HEK293T (cell line): ENCODE measurements around the gene FCSK.

ENCODE experiments used
- ARNT ChIP-seq: fragments of 450-650 bp; IDR thresholded peaks from 2 replicates; pipeline ENCODE4 v1.6.1; 2017; ENCODE audit warnings: mild to moderate bottlenecking
- CTBP1 ChIP-seq: fragments of 450-650 bp; IDR thresholded peaks from 2 replicates; pipeline ENCODE4 v1.6.1; 2016; ENCODE audit warnings: borderline replicate concordance
- ELF4 ChIP-seq: fragments of 450-650 bp; IDR thresholded peaks from 2 replicates; pipeline ENCODE4 v1.6.1; 2017; ENCODE audit warnings: antibody characterized with exemption
- L3MBTL2 ChIP-seq: fragments of 450-650 bp; conservative IDR thresholded peaks from 2 replicates; pipeline ENCODE4 v1.6.1; 2016; ENCODE audit warnings: mild to moderate bottlenecking
- LEF1 ChIP-seq: fragments of 450-650 bp; IDR thresholded peaks from 2 replicates; pipeline ENCODE4 v1.6.1; 2017; ENCODE audit warnings: mild to moderate bottlenecking, borderline replicate concordance
- NFRKB ChIP-seq: fragments of 450-650 bp; IDR thresholded peaks from 2 replicates; pipeline ENCODE4 v1.6.1; 2016; ENCODE audit warnings: mild to moderate bottlenecking, moderate library complexity
- SUZ12 ChIP-seq: fragments of 450-650 bp; IDR thresholded peaks from 2 replicates; pipeline ENCODE4 v1.6.1; 2016; ENCODE audit warnings: mild to moderate bottlenecking
- TARDBP ChIP-seq: fragments of 450-650 bp; IDR thresholded peaks from 2 replicates; pipeline ENCODE4 v1.6.1; 2016

GRCh38 chr16:70453892-70454221, 538 bp upstream of the FCSK start:
- TF ChIP-seq ARNT (no peak), NFRKB (no peak), LEF1 (no peak), L3MBTL2 (no peak), CTBP1 (no peak), TARDBP (no peak), SUZ12 (no peak), ELF4 (no peak)
